HG03354 (cell line): ENCODE measurements around the gene FKBP1A.

Experiments used
- ATAC-seq: cut with Tn5 transposase; IDR thresholded peaks from one replicate; pipeline ENCODE4 v1.9.1; 2021; ENCODE audit warnings: mild to moderate bottlenecking; ENCODE audit not compliant: unreplicated experiment, poor library complexity, severe bottlenecking

Gene FKBP1A

DNA sequence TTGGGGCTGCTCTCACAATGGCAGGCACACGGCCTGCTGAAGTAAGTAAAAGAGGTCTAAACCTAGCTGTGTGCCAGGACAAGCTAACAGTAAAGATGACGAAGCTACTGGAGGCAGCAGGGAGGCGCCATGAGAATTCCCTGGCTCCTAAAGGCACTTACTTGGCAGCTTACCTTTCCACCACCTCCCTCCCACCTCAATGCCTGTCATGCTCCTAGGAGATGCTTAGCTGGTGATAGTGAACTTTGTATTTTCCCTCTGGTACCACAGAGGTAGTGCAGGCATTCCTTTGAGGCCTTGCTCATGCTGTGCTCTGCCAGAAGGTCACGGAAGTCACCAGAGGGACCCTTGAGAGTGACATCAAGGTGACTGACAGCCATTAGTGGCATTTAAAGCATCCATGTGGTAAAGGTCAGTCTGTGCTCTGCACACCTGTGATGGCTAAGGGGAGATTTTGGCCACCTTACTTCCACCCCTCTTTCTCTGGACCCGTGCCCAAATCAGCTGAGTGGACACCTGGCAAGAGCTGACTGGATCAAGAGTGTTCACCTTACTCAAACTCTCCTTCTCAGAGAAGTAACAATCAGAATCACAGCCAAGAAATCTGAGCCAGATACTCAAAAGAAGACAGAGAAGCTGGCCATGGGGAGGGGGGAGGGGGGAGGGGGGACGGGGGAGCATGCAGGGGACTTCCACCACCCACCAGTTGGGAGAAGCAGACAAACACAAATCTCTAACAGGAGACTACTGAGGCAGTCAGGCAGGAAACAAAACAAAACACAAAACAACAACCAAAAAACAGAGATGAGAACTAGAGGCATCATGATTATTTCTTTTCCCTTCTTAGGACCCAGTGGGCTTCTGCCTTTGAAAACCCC, 2.9 kb downstream of the FKBP1A start:
- ATAC-seq, result no peak

DNA sequence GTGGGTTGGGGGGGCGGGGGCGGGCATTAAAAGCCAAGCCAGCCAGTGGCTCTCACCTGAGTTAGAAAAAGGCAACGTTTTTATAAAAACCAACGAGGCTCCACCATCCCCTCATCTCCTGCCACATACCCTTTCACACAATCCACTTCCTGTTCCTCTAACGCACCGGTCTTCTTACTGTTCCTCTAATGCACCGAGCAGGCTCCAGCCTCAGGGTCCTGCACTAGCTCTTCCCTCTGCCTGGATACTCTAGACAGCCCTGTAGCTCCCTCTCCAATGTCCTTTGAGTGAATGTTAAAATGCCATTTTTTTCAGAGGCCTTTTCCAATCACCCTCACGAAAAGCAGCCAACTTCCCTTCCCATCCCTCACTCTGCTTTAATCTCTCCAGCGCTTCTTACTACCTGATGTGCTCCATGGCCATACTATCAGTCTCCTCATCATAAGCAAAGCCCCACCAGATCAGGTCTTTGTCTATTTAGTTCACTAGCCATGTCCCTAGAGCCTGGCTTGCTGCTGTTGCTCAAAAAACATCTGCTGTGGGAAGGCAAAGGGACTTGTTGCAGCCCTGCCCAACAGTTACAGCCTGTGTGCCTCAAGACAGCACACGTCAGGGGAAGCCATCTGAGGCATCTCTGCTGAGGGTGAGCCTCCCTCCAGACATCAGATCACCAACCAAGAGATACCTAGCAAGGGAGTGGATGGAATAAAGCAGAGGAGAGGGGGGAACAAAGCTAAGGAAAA, 3.9 kb downstream of the FKBP1A start:
- no peak for ATAC-seq

DNA sequence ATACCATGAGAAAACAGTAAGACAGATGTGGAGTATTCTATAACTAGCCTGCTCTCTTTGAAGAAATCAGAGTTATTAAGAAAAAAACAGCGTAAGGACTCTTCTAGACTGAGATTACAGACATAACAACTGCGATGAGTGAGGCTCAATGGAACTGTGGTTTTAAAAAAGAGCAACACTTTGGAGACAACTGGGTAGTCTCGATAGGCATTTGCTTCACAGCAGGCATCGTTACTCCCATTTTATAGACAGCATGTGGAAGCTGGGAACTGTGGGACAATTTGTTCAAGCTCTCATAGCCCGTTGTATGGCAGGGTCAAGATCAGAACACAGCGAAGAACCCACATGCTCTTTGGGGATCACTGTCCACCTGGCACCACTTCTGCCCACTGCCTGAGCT, 4.6 kb downstream of the FKBP1A start:
- ATAC-seq, result no peak

DNA sequence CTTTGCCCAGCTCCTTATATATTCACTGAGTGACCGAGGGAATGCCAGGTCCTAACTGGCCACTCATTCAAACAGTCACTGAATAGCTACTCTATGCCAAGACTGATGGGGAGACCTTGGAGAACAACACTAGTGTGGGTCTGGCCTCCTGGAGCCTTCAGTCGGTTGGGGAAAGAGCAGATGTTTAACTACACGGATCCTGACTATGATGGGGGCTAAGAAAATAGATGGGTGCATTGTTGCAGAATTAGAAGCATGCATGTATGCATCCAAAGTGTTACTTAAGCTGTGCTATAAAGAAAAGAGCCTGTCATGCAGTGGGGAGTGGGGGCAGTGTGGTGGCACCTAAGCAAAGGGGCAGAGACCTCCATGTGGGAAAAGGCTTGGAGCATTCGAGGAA, 6.5 kb downstream of the FKBP1A start:
- ATAC-seq, result no peak

DNA sequence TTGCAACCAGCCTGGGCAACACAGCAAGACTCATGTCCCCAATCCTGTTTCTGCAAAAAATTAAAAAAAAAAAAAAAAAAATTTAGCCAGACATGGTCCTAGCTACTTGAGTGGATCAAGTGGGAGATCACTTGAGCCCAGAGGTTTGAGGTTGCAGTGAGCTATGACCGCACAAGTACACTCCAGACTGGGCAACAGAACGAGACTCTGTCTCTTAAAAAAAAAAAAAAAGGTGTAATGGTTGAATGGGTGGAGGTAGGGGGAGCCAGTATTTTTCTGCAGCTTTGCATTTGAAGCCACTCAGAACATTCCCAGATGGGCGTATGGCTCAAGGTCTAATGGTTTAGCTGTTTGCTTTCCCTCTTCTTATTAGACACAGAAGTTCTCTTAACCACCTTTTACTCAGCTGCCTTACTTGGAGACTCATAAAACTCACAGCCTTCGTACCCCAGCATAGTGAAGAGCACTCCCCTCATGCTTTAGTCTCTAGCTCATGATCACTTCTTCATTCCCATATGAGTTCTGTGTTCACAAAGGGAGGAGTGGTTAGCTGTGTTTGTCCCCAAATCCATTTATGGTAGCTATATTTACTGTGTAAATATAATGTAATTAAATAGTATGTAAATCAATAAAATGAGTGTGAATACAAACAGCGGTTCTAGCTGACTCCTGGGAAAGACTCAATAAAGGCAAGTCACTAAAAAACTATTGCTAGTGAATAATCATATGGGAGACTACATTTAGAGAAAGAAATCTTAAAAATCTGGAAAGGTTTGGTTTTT, 9.0 kb downstream of the FKBP1A start:
- no peak for ATAC-seq

DNA sequence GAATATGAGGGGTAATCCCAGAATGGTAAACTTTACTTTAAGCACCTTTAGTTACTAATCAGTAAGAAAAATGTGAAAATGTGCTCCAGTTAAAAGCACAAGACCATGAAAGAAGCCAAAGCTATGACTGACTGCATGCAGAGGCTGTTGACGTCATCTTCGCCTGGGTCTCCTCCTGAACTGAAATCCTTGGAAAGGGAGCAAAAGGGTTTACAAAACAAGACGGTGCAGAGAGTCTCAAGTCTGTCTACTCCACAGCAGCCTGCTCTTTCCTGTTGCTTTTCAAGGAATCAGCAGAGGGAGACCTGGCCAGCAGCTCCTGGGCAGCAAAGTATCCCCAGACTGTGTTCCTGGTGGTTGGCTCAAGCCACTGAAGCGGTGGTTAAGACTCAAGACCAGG, 10.2 kb downstream of the FKBP1A start:
- ATAC-seq, result no peak

DNA sequence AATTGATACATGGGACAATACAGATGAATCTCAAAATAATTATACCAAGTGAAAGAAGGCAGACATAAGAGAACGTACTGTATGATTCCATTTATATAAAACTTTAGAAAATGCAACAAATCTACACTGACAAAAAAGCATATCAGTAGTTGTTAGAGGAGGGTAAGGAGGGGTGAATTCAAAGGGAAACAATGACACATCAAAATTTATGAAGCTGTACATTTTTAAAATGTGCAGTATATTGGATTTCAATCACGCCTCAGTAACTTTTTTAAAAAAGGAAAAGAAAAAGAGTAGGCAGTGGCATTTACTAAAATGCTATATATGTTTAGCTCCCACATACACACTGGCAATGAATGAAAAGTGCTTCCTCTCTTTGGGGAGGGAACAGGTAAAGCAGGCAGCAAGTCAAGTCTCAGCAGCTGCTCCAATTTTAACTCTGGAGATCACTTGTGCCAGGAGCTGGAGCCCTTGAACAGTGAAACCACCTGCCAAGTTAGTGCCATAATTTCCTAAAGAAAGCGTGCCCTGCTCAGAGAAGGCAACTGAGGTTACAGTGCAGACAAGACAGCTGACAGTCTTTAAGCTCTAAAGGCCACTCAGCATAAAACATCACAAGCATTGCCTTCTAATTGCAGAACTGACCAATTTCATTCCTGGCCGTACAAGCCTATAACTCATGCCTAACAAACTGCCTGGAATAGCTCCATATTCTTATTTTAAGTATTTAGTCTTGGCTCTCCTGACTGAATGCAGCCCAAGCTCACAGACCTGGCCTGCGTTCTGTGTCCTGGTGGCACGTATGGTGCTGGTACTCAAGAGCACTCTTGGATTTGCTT, 10.9 kb downstream of the FKBP1A start:
- no peak for ATAC-seq

DNA sequence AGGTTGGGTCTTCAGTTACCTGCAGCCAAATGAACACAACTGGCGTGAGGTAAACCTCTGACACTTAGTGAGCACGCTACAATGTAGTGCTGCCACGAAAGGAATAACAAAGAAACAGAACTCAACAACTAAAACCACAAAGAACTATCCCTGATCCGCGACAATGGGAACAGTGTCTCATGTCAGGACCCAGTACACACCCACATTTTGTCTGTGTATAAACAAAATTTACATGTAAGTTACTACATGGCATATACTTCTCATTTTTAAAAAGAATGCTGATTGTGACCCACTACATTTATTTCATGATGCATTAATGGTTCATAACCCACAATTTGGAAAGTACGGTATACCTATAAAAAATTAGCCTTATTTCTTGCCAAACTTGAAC, 14.1 kb downstream of the FKBP1A start:
- ATAC-seq, result no peak

DNA sequence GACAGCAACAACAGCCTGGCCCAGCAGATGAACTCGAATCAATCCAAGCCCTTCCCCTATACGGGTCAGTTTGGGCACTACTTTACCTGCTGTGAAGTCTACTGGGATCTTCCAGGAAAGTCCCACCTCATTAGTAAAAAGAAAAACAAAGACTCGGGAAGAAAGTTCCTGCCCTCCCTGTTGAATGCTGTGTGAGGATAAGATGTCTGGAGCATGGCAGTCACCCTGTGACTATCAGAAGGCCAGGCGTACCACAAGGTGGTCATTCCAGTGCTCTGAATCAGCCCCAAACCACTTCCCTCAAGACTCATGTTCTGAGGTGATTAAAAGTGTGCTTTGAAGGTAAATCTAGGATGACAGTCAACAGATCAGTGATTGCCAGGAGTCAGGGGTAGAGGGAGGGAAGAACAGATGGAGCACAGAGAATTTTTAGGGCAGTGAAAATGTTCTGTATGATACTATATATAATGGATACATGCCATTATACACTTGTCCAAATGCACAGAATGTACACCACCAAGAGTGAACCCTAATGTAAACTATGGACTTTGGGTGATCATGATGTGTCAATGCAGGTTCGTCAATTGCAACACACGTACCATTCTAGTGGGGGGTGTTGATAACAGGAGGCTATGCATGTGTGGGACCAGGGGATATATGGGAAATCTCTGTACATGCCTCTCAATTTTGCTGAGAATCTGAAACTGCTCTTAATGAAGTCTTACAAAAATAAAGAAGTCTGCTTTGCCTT, 14.7 kb downstream of the FKBP1A start:
- ATAC-seq, result no peak

DNA sequence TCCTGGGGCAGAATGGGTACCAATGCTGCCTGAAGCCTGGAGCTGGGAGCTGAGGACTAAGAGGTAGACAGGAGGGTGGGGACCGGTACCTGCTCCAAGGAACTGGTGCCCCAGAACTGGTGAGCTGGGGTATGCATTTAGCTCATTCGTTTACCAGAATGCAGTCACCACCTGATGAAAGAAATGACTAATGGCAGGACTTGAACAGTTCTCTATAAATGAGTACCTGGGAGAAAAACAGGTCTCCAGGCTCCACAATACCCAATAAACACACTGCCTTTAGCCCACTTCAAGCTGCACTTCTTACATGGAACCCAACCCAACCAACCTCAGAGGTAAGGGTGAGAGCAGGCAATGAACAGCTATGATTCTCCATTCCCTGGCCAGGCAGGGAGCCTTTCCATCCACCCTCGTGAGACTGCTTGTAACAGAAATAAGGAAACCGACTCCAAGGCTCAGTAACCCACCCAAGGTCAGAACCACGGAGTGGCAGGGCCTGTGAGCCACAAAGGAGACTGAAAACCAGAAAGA, 15.4 kb downstream of the FKBP1A start:
- ATAC-seq, result no peak

DNA sequence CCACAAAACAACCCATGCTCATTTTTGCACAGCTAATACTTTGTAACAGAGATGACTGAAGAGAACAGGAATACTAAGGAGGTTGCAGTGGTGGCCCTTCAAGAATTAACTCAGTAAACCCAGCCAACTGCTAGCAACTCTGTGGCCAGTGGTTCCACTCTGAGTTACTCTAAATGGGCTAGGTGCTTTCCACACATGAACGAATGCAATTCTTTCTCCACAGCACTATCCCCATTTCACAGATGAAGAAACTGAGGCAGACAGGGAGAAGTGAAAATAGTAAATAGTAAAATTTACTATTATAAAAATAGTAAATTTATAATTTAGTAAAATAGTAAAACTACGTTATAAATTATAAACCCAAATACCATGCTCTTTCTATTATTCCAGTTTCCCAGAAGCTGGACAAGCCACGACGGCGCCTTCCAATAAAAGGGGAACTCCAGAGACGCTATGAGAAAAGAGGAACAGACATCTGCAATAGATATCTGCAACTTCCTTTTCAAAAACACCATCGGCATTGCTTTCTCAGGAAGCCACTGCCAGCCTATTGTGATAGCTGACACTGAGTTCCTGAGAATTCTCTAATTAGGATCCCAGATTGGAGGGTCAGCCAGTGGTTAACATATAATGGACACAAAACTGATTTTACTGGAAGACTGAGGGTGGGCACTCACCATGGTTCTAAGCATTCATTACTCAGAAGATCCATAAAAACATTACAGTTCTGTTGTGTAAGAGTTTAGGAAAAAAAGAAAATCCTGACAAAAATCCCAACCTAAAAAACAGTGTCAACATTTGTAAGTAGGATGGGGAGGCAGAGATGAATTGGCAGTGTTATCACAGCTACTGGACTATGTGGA, 16.2 kb downstream of the FKBP1A start:
- ATAC-seq, result no peak

DNA sequence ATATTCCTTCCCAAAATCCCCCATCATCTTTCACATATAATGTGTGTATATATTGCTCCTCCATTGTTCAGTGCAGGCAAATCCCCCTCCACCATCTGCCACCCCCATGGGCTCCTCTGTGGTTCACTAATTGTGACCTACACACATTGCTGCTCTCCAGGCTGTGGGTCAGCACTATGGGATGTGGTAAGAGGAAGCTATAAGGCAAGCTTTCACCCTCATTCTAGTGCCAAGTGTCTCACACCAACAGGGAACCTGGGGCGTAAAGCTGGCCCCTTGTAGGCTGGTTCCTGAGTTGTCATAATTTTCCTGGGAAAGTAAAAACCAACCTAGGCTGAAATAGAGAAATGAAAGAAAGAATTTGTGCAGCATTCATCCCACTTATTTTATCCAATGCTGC, 16.8 kb downstream of the FKBP1A start:
- ATAC-seq, result no peak

DNA sequence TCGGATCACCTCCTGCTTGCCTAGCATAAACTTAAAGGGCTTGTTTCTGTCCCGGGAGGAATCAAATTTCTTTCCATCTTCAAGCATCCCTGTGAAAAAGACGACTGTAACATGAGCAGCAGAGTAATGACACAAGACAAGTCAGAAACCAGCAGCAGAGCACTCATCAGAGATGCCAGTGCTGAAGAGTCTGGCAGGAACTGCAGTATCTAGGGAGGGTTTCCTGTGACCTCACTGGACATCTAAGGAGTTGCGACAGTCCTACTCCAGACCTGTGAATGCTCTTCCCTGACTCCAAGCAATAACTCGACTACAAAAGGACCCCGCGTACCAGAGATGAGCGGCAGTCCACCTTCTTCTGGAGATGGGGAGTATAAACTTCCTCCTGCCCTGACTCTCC, 17.3 kb downstream of the FKBP1A start:
- ATAC-seq, result no peak

DNA sequence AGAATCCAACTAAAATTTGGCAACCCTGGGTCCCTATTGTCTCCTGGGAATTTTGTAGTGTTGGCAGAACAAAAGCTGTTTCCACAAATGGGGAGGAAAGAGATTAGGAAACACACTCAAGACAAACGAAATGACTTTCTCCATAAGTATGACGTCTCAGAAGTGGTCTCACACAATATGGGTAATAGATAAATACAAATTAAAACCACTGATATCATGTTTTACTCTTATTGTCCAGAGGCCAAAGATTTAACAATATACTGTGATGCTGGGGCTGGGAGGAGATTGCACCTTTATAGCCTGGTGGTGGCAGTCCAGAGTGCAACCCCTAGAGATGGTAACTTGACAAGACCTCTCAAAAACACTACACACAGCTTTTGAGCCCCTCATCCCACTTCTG, 18.6 kb downstream of the FKBP1A start:
- ATAC-seq, result no peak

DNA sequence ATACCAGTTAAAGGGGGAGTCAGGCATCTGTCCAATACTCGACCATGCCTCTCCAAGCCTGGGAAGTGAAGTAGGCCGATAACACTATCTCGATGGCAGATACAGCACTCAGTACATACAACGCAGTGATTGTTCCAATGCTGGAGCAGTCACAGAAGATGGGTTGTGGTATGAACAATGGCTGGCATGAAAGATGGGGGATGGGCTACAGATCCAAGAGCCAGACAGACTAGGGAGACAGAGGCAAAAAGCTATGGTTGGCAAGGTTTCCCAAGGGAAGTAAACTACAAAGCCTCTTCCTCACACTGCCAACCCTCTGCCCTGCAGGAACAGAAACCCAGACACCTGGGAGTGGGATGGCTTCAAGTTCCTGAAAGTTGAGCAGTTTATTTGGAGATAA, 19.2 kb downstream of the FKBP1A start:
- no peak for ATAC-seq

DNA sequence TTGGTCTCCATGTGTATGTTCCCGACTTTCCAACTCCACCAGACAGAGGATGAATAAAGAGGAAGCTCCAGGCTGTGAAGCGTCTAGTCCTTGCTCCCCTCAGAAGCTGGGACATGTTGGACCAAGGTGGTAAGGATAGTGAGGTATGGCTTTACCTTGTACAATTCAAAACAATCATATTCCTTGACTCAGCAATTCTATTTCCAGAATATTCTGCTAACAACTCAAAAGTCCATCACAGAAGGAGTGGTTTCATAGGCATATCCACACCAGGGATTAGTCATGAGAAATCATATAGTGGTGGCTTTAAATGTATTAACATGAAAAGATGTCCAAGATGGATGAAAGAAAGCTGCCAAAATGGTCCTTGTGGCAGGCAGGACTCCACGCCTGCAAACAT, 19.8 kb downstream of the FKBP1A start:
- ATAC-seq, result no peak

DNA sequence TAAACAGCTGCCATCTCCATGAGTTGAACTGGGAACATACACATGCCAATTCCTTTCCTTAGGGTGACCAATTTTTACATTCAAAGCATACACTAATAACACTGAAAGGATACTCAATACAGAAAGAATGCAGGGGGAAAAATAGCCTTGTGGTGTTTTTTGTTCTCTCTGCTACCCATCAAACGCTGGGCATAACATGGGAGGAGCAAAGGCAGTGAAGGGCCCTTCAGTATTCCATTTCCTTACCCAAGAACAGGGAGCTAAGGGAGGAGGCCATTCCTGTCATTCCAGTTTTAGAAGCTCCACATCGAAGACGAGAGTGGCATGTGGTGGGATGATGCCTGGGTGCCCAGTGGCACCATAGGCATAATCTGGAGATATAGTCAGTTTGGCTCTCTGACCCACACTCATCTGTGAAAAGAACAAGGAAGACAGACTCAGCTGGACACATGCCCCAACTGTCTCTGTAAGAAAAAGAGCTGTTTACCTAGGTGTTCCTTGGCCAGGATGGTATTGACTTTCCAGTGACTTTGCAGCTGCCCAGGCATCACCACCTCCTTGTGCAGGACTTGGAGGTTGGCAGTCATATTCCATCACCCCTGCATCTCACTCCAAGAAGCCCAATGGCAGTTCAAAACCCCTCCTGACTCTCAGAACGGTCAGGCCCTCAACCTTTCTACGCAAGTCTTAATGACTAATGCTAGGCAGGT, 20.9 kb downstream of the FKBP1A start:
- no peak for ATAC-seq
